Thymus (tissue), 14 donors: ENCODE data around the gene SNX3. TPM values are rescaled to one million over a fixed set of nuclear protein-coding genes. Genes with fewer than 3 reads are reported as not detected.
"Not testable (repeated sequence)": the region's sequence is repeated elsewhere in the genome, so short reads cannot be mapped to it uniquely, and the experiment has no call there.

Experiments
- DNase-seq, 9 donors: peaks; one replicate each; pipeline ENCODE4 v3.0.0-alpha.2; 2013; ENCODE audit warnings: low spot score in 9 of 9, low read depth in 6 of 9, missing footprints in 1 of 9
- H3K27ac ChIP-seq, 2 donors: one replicate each; pipeline ENCODE4 v1.5.1; 2013; ENCODE audit warnings: control low read depth in 1 of 2, low read depth in 1 of 2, low read length in 1 of 2, mild to moderate bottlenecking in 1 of 2, moderate library complexity in 1 of 2
- H3K27me3 ChIP-seq, 2 donors: one replicate each; pipeline ENCODE4 v1.5.1; 2013; ENCODE audit warnings: low read length in 1 of 2; ENCODE audit not compliant: control insufficient read depth in 2 of 2, insufficient read depth in 1 of 2
- H3K36me3 ChIP-seq, 2 donors: one replicate each; pipeline ENCODE4 v1.5.1; 2013; ENCODE audit warnings: low read length in 1 of 2, mild to moderate bottlenecking in 1 of 2, moderate library complexity in 1 of 2; ENCODE audit not compliant: control insufficient read depth in 2 of 2, insufficient read depth in 2 of 2
- H3K4me1 ChIP-seq, 2 donors: one replicate each; pipeline ENCODE4 v1.5.1; 2013; ENCODE audit warnings: low read length in 2 of 2; ENCODE audit not compliant: control insufficient read depth in 2 of 2, insufficient read depth in 2 of 2
- H3K4me3 ChIP-seq, 2 donors: one replicate each; pipeline ENCODE4 v1.5.1; 2013; ENCODE audit warnings: low read length in 2 of 2, control low read depth in 1 of 2, mild to moderate bottlenecking in 1 of 2
- H3K9me3 ChIP-seq, 2 donors: one replicate each; pipeline ENCODE4 v1.5.1; 2013; ENCODE audit warnings: low read length in 1 of 2, mild to moderate bottlenecking in 1 of 2; ENCODE audit not compliant: control insufficient read depth in 2 of 2, insufficient read depth in 1 of 2
- whole genome bisulfite sequencing: extraction: QIAGEN DNeasy Blood & Tissue Kit; methylation state at CpG from one replicate; pipeline ENCODE4 v1.1.7; 2013; 5-methylcytosine and 5-hydroxymethylcytosine counted together
- long read RNA-seq, 10 donors: transcript quantifications; one replicate each; lab custom pipeline, GENCODE V29; 2026
- polyA plus RNA-seq: library from polyadenylated mRNA; stranded (reverse); fragments of 200-250 nt; gene quantifications from one replicate; pipeline ENCODE4 v1.2.3, GENCODE V29; 2013
- total RNA-seq: library from RNA; stranded (reverse); fragments of 120-200 nt; gene quantifications from one replicate; pipeline ENCODE4 v1.2.4, GENCODE V29; 2013
- donor health status: healthy.

The SNX3 gene
- total RNA-seq = 156 TPM
- 273 TPM for polyA plus RNA-seq
- long read RNA-seq, donor 1, transcript SNX3-201 (4 exons, 1,755 nt) = major isoform, 12 of 12 reads
- long read RNA-seq, donor 1, partial matches to known transcripts = 0 of 12 reads
- long read RNA-seq, donor 1, other reads (novel, unspliced or antisense) = 0 of 12 reads
- long read RNA-seq, donor 2 = 0 reads
- long read RNA-seq, donor 3, transcript SNX3-202 (4 exons, 890 nt) = minor isoform, 8 of 107 reads
- long read RNA-seq, donor 3, transcript SNX3-201 (4 exons, 1,755 nt) = major isoform, 93 of 107 reads
- long read RNA-seq, donor 3, partial matches to known transcripts = 5 of 107 reads
- long read RNA-seq, donor 3, other reads (novel, unspliced or antisense) = 0 of 107 reads
- long read RNA-seq, donor 4, transcript SNX3-201 (4 exons, 1,755 nt) = major isoform, 49 of 72 reads
- long read RNA-seq, donor 4, partial matches to known transcripts = 20 of 72 reads
- long read RNA-seq, donor 4, other reads (novel, unspliced or antisense) = 0 of 72 reads
- long read RNA-seq, donor 5, transcript SNX3-201 (4 exons, 1,755 nt) = major isoform, 127 of 192 reads
- long read RNA-seq, donor 5, transcript SNX3-202 (4 exons, 890 nt) = minor isoform, 16 of 192 reads
- long read RNA-seq, donor 5, partial matches to known transcripts = 48 of 192 reads
- long read RNA-seq, donor 5, other reads (novel, unspliced or antisense) = 0 of 192 reads
- long read RNA-seq, donor 6, transcript SNX3-201 (4 exons, 1,755 nt) = major isoform, 70 of 83 reads
- long read RNA-seq, donor 6, partial matches to known transcripts = 9 of 83 reads
- long read RNA-seq, donor 6, other reads (novel, unspliced or antisense) = 0 of 83 reads
- long read RNA-seq, donor 7, transcript SNX3-201 (4 exons, 1,755 nt) = major isoform, 64 of 85 reads
- long read RNA-seq, donor 7, partial matches to known transcripts = 18 of 85 reads
- long read RNA-seq, donor 7, other reads (novel, unspliced or antisense) = 0 of 85 reads
- long read RNA-seq, donor 8, transcript SNX3-201 (4 exons, 1,755 nt) = major isoform, 27 of 30 reads
- long read RNA-seq, donor 8, partial matches to known transcripts = 0 of 30 reads
- long read RNA-seq, donor 8, other reads (novel, unspliced or antisense) = 0 of 30 reads
- long read RNA-seq, donor 9, transcript SNX3-201 (4 exons, 1,755 nt) = major isoform, 48 of 51 reads
- long read RNA-seq, donor 9, partial matches to known transcripts = 0 of 51 reads
- long read RNA-seq, donor 9, other reads (novel, unspliced or antisense) = 0 of 51 reads
- long read RNA-seq, donor 10, transcript SNX3-201 (4 exons, 1,755 nt) = major isoform, 58 of 80 reads
- long read RNA-seq, donor 10, partial matches to known transcripts = 18 of 80 reads
- long read RNA-seq, donor 10, other reads (novel, unspliced or antisense) = 0 of 80 reads

GRCh38 chr6:108260809-108261569 lies at the start of gene SNX3:
SNX3 (minus strand) TSS chr6:108261040; CDS start chr6:108260921, 119 bp downstream.
- Histone ChIP-seq H3K36me3 (peaks cover 0 to 5% of the 10 kb centered on the region in 2 donors), H3K4me1 (peaks cover 3 to 22% of the 10 kb centered on the region in 2 donors), H3K4me3 (peak within 1 kb of the TSS; percentile 79 to 98), H3K27me3 (no peaks in the 10 kb centered on the region), H3K27ac (peak within 1 kb of the TSS; percentile 95 to 98), H3K9me3 (no peaks in the 10 kb centered on the region)
- WGBS = under 1% methylated on average over 83 of the region's 83 CpGs
- peak; percentile 74 to 95 (median 89) for DNase-seq

GRCh38 chr6:108309844-108310243 lies 49.0 kb upstream of the SNX3 start:
- no peak overlapping the region for H3K27ac ChIP-seq
- no peaks in the 10 kb centered on the region for H3K4me1 ChIP-seq
- no peaks in the 10 kb centered on the region for H3K36me3 ChIP-seq
- H3K4me3 ChIP-seq = no peak overlapping the region
- DNase-seq = no peak
- no peaks in the 10 kb centered on the region for H3K27me3 ChIP-seq
- H3K9me3 ChIP-seq = no peaks in the 10 kb centered on the region
- WGBS = 97% methylated on average over 5 of the region's 5 CpGs

- H3K27ac ChIP-seq, H3K9me3 ChIP-seq, H3K27me3 ChIP-seq, H3K4me1 ChIP-seq, H3K4me3 ChIP-seq, DNase-seq, H3K36me3 ChIP-seq: not testable (repeated sequence)
- 93% methylated on average over 4 of the region's 4 CpGs for WGBS
These were observed 47.8 kb upstream of the SNX3 start for GRCh38 chr6:108308641-108309040.

- Histone ChIP-seq H3K9me3 (no peaks in the 10 kb centered on the region), H3K27ac (no peak overlapping the region), H3K4me3 (no peak overlapping the region), H3K27me3 (no peaks in the 10 kb centered on the region), H3K4me1 (no peaks in the 10 kb centered on the region), H3K36me3 (no peaks in the 10 kb centered on the region)
- WGBS = 100% methylated on average over 2 of the region's 2 CpGs
- no peak for DNase-seq
These were observed 43.8 kb upstream of the SNX3 start for GRCh38 chr6:108304646-108305045.

- no peak overlapping the region for H3K4me3 ChIP-seq
- no peak overlapping the region for H3K27ac ChIP-seq
- H3K9me3 ChIP-seq = no peaks in the 10 kb centered on the region
These were observed 41.5 kb upstream of the SNX3 start for GRCh38 chr6:108302386-108302785.

GRCh38 chr6:108295676-108296075 lies 34.8 kb upstream of the SNX3 start:
- Histone ChIP-seq H3K4me1 (peaks cover 5 to 10% of the 10 kb centered on the region in 2 donors), H3K27me3 (no peaks in the 10 kb centered on the region), H3K27ac (peak overlapping the region; percentile 94 to 98), H3K36me3 (no peaks in the 10 kb centered on the region), H3K9me3 (no peaks in the 10 kb centered on the region), H3K4me3 (peak overlapping the region; percentile 86 to 95)
- no peak for DNase-seq
- WGBS = 75% methylated on average over 7 of the region's 7 CpGs

More at GRCh38 chr6:108302386-108302785, 41.5 kb upstream of the SNX3 start:
- Histone ChIP-seq H3K4me1 (no peaks in the 10 kb centered on the region), H3K27me3 (no peaks in the 10 kb centered on the region), H3K36me3 (no peaks in the 10 kb centered on the region)
- 99% methylated on average over 5 of the region's 5 CpGs for WGBS
- DNase-seq = no peak

- 2% methylated on average over 46 of the region's 46 CpGs for WGBS
- Histone ChIP-seq H3K4me3 (peak within 1 kb of the TSS; percentile 86 to 95), H3K27me3 (no peaks in the 10 kb centered on the region), H3K27ac (peak within 1 kb of the TSS; percentile 94 to 98), H3K4me1 (peaks cover 5 to 10% of the 10 kb centered on the region in 2 donors), H3K36me3 (no peaks in the 10 kb centered on the region), H3K9me3 (no peaks in the 10 kb centered on the region)
- DNase-seq = peak; percentile 66 to 92 (median 83)
These were observed 34.1 kb upstream of the SNX3 start, which contains the start of gene AFG1L for GRCh38 chr6:108294727-108295625. AFG1L (plus strand) TSS chr6:108295054; CDS start chr6:108295080, 26 bp downstream.
